Ascending aorta (tissue), 2 donors: Measurements from ENCODE around the gene RBM43. TPM values are rescaled to one million over a fixed set of nuclear protein-coding genes. Genes with fewer than 3 reads are reported as not detected.

Source experiments
- DNase-seq, 2 donors: peaks; one replicate each; pipeline ENCODE4 v3.0.0-alpha.2; 2019; ENCODE audit warnings: low spot score in 2 of 2
- H3K27ac ChIP-seq, 2 donors: fragments of 200-600 bp; sonication (generic); one replicate each; pipeline ENCODE4 v1.5.1; 2016 to 2017; ENCODE audit warnings: mild to moderate bottlenecking in 1 of 2
- H3K27me3 ChIP-seq: fragments of 200-600 bp; sonication (generic); one replicate; pipeline ENCODE4 v1.5.1; 2017
- H3K36me3 ChIP-seq, 2 donors: fragments of 200-600 bp; sonication (generic); one replicate each; pipeline ENCODE4 v1.5.1; 2016
- H3K4me1 ChIP-seq, 2 donors: fragments of 200-600 bp; sonication (generic); one replicate each; pipeline ENCODE4 v1.5.1; 2016 to 2017; ENCODE audit warnings: mild to moderate bottlenecking in 1 of 2
- H3K4me3 ChIP-seq, 2 donors: fragments of 200-600 bp; sonication (generic); one replicate each; pipeline ENCODE4 v1.5.1; 2016 to 2017; ENCODE audit warnings: mild to moderate bottlenecking in 1 of 2
- H3K9me3 ChIP-seq, 2 donors: fragments of 200-600 bp; sonication (generic); one replicate each; pipeline ENCODE4 v1.5.1; 2016
- intact Hi-C: fragments of 100-400 bp; cut with DNase I; formaldehyde crosslinking; loops from one replicate; pipeline ENCODE4 v1.15.1; 2023
- total RNA-seq: library from RNA; depleted of rRNA; stranded (reverse); fragments of >200 nt; gene quantifications from one replicate; pipeline ENCODE4 v1.1.0, GENCODE V29; 2016
- TF ChIP-seq, protein P1 (sequence below), 3 experiments: fragments of 200-600 bp in 2 of 3; fragments of 450-650 bp in 1 of 3; sonication (generic) in 2 of 3; IDR thresholded peaks; one replicate each; pipeline ENCODE4 v1.5.1; 2016 to 2019; ENCODE audit warnings: antibody characterized with exemption in 3 of 3, mild to moderate bottlenecking in 1 of 3, moderate library complexity in 1 of 3

Gene RBM43
- total RNA-seq, 1 donor from 2014 or later, result 0.96 TPM

DNA sequence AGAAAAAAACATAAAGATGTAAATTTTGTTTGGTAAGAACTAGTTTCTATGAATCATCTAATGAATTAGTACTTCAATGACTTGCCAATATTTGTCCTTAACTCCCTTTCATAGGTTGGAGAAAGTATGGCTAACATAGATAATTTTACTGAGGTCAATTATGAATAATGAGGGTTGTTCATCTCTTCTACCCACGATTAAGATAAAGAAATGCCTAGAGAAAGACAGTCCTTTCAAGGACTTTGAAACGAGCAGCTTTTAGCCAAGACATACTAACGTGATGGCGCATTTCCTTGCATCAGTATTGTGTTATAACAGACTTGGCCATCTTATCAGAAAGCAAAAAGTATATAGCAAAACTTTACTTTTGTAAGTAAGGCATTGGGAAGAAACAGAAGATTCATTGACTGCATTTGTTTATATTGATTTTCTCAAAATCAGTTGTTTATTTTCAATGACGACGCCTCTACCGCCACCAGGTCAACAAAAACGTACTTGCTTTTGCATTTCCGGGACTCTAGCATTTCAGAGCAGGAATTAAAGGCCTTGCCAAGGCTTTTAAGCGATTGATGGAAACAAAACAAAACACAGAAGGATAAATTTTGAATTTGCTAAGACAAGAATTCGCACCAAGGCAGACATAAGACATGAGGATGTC is 961 bp downstream of the RBM43 start:
- DNase-seq, result no peak
- H3K9me3 ChIP-seq, result no peaks in the 10 kb centered on the region
- H3K4me1 ChIP-seq, result peaks cover 0 to 13% of the 10 kb centered on the region in 2 donors
- H3K36me3 ChIP-seq, result no peaks in the 10 kb centered on the region
- H3K27me3 ChIP-seq, result no peaks in the 10 kb centered on the region
- peak overlapping the region; percentile 75 to 84 for H3K4me3 ChIP-seq
- intact Hi-C loops, result loop anchor here (1.0 to 10.0 kb wide), 5 partner anchors 29 to 1926 kb away; partner anchors contain the start of genes LYPD6, MMADHC and NMI
- TF ChIP-seq, protein P1, sequence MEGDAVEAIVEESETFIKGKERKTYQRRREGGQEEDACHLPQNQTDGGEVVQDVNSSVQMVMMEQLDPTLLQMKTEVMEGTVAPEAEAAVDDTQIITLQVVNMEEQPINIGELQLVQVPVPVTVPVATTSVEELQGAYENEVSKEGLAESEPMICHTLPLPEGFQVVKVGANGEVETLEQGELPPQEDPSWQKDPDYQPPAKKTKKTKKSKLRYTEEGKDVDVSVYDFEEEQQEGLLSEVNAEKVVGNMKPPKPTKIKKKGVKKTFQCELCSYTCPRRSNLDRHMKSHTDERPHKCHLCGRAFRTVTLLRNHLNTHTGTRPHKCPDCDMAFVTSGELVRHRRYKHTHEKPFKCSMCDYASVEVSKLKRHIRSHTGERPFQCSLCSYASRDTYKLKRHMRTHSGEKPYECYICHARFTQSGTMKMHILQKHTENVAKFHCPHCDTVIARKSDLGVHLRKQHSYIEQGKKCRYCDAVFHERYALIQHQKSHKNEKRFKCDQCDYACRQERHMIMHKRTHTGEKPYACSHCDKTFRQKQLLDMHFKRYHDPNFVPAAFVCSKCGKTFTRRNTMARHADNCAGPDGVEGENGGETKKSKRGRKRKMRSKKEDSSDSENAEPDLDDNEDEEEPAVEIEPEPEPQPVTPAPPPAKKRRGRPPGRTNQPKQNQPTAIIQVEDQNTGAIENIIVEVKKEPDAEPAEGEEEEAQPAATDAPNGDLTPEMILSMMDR (IDR thresholded peaks at IDR 0.05), result no peak
- H3K27ac ChIP-seq, result peak overlapping the region; percentile 87 to 96

DNA sequence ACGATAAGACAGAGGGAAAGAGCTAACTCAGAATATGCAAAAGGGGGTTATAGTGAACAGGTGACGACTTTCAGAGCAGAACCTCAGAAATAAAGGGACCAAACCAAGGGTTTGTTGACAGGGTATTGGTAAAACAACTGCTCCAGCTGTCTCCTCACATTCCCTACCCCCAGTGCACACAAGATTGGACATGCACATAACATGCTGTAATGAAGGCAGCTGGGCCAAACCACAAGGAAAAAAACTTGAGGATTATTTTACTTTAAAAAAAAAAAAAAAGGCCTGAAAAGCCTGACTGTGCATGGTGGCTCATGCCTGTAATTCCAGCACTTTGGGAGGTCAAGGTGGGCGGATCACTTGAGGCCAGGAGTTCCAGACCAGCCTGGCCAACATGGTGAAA is 3.5 kb downstream of the RBM43 start:
- H3K27ac ChIP-seq, result no peak overlapping the region
- H3K4me3 ChIP-seq, result no peak overlapping the region
- intact Hi-C loops, result no loop called here
- no peak for DNase-seq
- peaks cover 0 to 13% of the 10 kb centered on the region in 2 donors for H3K4me1 ChIP-seq
- no peaks in the 10 kb centered on the region for H3K9me3 ChIP-seq
- H3K36me3 ChIP-seq, result peaks cover 3 to 10% of the 10 kb centered on the region in 2 donors
- no peaks in the 10 kb centered on the region for H3K27me3 ChIP-seq
- TF ChIP-seq, protein P1 (IDR thresholded peaks at IDR 0.05), result no peak

DNA sequence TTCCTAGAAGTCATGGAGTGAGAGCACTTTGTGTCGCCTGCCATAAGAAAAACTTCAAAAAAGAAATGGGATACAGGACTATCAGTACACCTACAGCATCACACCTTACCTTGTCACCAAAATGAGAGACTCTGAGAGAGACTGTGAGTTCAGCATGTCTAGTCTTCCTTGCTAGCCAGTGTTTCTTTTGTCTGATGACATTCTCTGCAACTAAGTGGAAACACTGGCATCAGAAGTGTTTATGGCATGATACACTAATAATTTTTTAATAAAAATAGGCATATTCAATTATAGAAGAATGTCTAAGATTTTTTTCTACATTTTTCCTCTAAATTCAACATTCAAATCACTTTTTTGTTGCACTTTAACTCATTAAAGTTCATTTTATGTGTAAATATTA is 9.0 kb downstream of the RBM43 start:
- TF ChIP-seq, protein P1 (IDR thresholded peaks at IDR 0.05), result no peak
- Histone ChIP-seq H3K4me1 (no peaks in the 10 kb centered on the region), H3K27ac (no peak overlapping the region), H3K9me3 (peaks cover 0 to 17% of the 10 kb centered on the region in 2 donors), H3K36me3 (peaks cover 36 to 52% of the 10 kb centered on the region in 2 donors), H3K27me3 (no peaks in the 10 kb centered on the region), H3K4me3 (no peak overlapping the region)
- DNase-seq, result no peak
- intact Hi-C loops, result no loop called here

DNA sequence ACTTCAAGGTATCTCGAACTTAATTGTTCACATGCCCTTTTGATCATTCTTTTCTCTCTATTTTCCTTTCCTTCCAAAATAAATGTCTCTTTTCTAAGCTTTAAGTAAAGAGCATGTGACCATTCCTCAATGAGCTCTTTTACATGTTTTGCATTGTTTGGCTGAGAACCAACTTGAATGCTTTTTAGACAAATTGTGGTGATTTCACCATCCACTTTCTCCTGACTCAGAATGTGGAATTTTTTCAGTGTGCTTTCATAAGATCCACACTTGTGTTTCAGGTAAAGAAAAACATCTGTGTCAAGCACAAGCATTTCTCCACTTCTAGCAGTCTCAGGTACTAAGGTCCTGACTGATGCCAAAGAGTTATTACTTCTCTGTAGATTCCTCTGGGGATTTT is 10.7 kb downstream of the RBM43 start:
- Histone ChIP-seq H3K36me3 (peaks cover 36 to 52% of the 10 kb centered on the region in 2 donors), H3K27me3 (no peaks in the 10 kb centered on the region), H3K4me3 (no peak overlapping the region), H3K27ac (no peak overlapping the region), H3K4me1 (no peaks in the 10 kb centered on the region), H3K9me3 (peaks cover 4 to 30% of the 10 kb centered on the region in 2 donors)
- intact Hi-C loops, result no loop called here
- no peak for DNase-seq
- TF ChIP-seq, protein P1 (IDR thresholded peaks at IDR 0.05), result no peak

DNA sequence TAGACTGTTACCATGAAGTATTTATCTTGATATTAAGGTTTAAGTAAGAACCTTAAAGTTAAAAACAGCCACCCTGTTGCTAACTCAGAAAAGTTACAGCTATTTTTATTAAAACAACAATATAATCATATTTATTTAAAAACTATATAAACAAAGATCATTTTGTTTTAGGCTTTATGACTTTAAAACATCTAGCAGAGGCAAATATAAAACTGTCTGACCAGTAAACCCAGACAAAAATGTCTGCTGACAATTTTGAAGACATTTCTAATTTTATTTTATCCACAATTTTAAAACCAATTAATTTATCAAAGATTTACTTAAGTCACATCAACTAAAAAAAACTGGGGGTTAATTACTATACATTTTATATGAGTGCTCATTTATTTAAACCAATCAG is 14.2 kb downstream of the RBM43 start:
- Histone ChIP-seq H3K27me3 (no peaks in the 10 kb centered on the region), H3K36me3 (peaks cover 28 to 40% of the 10 kb centered on the region in 2 donors), H3K27ac (no peak overlapping the region), H3K9me3 (peaks cover 4 to 30% of the 10 kb centered on the region in 2 donors), H3K4me1 (no peaks in the 10 kb centered on the region), H3K4me3 (no peak overlapping the region)
- TF ChIP-seq, protein P1 (IDR thresholded peaks at IDR 0.05), result no peak
- DNase-seq, result no peak
- intact Hi-C loops, result no loop called here
